ENCODE data around the gene PRKCB.

The PRKCB gene

DNA sequence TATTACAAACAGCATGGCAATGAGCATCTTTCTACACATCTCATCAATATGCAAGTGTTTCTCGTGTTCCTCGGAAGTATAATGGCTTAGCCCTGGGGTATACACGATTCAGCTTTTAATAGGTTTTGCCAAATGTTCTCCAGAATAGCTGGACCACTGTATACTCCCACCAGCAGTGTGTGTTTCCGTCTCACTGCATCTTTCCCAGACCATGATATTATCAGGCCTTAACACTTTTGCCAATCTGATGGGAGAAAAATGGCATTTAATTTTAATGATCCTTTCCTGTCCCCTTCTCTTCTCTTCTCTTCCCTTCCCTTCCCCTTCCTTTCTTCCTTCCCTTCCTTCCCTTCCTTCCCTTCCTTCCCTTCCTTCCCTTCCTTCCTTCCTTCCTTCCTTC is 30.8 kb downstream of the PRKCB start:
- no peak for DNase-seq (ENCODE audit: low read depth, low spot score)

DNA sequence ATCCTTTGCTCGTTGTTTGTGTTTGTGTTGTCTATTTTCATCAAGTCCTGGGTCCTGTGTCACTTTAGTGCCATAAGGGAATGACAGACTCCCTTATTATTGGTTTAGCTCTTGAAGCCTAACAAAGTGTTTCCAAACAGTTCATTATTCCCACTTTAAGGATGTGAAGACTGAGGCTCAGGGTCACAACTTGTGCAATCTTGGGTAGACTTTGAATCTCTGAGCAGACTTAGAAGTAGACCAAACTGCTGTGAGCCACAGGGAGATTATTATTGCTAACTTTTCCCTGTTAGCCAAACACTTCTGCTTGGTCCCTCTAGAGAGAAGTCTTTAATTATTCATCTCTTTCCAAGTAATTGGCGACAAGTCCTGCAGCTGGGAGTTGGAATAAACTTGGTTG is 31.8 kb downstream of the PRKCB start:
- DNase-seq (ENCODE audit: low read depth, low spot score) = no peak

DNA sequence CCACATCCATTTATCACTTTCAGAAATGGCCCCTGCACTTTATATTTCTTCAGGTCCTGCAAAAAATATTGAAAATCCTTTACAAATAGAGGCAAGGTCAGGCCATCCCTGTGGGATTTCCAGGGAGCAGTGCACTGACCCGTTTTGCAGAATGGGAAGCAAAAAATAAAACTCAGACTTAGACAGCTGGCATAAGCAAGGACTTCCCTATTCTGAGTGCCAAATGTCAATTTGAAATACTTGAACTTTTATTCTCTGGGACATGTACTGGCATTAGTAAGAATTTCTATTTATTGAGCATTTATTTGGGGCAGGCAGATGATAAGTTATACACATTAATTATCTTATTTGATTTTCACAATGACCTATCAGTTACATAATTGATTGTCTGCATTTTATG is 32.4 kb downstream of the PRKCB start:
- no peak for DNase-seq (ENCODE audit: low read depth, low spot score)

DNA sequence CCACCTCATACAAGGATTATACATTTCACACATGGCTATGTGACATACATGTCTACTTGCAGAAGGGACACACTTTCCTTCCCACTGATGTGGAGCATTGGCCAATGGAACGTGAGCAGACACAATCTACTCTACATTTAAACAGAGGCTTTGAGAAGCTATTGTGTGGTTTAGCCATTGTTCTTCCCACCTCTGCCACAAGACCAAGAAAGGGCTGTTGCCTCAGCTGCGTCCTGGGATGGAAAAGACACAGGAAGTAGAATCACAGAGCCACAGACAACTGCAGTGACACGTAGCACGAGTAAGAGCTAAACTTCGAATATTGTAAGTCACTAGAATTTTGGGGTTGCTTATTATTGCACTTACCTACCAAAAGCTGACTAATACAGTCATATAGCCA is 33.3 kb downstream of the PRKCB start:
- no peak for DNase-seq (ENCODE audit: low read depth, low spot score)

DNA sequence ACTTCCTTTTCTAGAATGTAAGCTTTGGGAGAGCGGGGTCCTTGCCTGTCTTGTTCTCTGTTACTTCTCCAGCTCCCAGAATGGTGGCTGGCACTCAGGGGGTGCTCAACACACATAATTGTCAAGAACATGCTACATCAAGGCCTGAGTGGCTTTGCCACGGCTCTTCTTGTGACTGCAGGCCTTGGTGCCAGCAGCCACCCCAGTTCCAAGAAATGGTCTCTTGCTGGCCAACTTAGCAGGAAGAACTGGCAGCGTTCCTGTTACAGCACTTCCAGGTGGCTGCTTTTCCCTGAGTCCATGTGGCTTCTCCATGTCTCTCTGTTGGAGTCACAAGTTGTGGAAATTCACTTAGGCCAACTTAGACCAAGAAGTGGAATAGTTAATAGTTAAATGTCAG is 36.1 kb downstream of the PRKCB start:
- no peak for DNase-seq (ENCODE audit: low read depth, low spot score)

DNA sequence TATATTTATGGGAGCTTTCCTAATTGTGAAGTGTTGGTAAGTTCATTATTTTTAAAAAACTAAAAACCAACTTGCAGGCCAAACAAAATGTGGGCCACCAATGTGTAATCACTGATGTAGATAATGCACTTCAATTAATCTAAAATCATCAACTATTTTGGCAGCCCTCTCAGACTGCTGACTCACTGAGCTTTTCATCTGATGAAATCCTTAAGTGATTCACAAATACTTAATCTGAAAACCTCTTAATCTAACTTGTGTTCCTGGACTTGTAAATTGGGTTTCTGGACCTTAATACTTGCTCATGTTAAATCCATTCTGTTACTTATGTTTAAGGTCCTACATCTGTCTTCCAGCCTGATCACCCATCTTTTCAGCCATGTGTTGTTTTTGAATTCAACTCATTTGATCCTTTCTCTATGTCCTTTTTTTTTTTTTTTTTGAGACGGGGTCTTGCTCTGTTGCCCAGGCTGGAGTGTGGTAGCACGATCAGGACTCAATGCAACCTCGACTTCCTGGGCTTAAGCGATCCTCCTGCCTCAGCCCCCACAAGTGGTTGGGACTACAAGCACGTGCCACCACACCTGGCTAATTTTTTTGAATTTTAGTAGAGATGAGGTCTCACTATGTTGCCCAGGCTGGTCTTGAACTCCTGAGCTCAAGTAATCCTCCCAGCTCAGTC is 39.0 kb downstream of the PRKCB start:
- DNase-seq (ENCODE audit: low read depth, low spot score) = no peak

DNA sequence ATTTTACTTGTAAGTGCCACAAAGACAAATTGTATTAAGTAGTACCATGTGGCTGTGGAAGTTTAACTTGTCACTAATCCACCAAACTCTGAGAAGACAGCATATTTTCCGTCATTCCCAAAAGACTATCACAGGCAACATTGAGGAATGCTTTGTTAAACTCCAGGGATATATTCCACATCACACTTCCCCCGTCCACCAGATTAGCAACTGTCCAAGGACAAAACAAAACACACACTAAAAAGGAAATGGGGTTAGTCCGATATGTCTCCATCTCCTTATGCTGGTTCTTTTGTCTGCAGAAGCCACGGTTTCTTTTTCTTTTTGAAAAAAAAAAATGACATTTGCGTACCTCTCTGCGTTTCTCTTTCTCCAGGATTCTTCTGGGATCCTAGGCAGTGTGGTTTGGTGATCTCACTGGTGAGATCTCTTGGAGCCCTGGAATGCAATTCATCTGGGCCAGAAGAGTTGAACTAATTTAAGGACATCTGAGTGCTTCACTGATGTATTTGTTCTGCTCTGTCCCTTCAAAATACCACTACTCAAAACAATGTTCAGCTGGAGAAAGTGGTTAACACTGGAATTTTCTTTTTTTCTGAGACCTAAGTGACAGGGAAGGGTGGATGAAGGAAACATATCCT is 40.6 kb downstream of the PRKCB start:
- DNase-seq (ENCODE audit: low read depth, low spot score) = no peak

DNA sequence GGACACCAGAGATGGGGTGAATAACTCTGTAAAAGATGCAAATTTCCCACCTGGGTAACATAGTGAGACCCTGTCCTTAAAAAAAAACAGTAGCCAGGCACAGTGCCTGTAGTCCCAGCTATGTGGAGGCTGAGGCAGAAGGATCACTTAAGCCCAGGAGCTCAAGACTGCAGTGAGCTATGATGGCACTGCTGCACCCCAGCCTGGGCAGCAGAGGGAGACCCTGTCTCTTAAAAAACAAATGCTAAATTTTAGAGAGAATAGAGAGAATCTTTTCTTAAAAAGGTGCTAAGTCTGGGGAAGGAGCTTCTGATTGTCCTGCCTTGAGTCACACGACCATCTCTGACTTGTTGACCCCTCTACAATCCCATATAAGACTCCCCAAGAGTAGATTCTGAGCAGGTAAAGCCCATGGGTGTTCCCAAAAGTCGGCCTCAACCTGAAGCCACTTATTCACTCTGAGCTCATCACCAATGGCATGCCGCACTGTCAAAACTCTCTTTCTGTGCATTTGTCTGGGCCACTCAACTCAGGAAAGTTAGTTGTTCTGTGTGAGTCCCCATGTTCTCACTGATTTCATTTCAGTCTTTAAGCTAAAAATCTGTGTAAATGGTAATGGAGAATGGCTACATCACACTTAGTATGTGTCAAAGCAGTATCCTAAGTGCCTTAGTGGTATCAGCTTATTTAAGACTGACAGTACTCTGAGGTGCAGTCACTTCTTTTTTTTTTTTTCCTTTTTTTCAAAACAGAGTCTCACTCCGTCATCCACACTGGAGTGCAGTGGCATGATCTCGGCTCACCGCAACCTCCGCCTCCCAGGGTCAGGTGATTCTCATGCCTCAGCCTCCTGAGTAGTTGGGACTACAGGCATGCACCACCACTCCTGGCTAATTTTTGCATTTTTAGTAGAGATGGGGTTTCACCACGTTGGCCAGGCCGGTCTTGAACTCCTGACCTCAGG is 41.6 kb downstream of the PRKCB start:
- no peak for DNase-seq (ENCODE audit: low read depth, low spot score)

DNA sequence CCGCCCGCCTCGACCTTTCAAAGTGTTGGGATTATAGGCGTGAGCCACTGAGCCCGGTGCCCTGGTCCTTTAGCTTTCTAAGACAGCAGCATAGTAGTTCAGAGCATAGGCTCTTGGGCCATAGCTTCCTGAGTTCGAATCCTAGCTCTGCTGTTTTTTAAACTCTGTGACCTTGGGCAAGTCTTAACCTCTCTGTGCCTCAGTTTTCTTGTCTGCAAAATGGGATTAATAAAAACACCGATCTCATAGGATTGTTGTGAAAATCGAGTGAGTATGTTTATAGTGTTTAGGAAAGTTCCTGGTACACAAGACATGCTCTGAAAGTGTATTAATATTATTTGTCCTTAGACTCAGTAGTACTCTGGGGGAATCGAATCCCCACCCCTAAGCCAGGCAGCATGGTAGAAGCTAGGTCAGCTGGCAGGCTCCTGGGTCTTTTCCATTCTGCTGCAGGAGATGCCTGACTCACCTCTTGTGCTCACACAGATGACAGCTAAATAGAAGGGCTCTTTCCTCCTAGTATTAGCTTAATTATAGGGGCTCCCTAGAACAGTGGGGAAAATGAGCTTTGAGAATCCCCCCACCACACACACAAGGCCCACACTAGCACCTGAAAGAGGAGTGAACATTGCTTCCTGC is 44.1 kb downstream of the PRKCB start:
- DNase-seq (ENCODE audit: low read depth, low spot score) = no peak

DNA sequence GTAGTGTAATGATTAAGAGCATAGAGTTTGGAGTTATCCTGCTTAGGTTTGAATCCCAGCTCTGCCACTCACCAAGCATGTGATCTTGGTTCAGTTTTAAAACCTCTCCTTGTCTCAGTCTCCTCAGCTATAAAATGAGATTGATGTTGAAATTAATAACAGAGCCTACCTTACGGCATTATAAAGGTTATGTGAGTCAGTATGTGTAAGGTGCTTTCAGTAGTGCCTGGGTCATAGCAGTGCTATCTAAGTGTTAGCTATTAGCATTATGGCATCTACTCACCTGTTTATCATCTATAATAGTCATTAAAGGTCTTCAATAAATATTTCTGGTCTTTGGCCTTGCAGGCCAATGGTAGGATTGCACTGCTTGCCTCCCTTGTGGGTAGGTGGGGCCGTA is 53.4 kb downstream of the PRKCB start:
- no peak for DNase-seq (ENCODE audit: low read depth, low spot score)

DNA sequence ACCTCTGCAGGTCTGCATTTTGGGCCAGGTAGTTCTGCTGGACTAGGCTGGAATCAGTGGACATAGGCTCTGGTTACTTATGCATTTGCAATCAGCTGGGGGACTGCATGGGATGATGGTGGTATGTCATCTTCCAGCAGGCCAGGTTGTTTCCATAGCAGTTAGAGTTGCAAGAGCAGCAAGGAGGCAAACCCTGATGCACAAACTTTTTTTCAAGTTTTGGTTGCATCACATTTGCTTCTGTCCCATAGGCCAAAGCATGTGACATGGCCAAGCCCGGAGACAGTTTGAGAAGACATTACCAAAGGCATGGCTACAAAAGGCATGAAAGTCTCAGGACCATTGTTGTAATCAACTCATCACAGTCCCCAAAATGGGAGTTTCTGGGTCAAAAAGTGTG is 58.2 kb downstream of the PRKCB start:
- DNase-seq (ENCODE audit: low read depth, low spot score) = no peak

DNA sequence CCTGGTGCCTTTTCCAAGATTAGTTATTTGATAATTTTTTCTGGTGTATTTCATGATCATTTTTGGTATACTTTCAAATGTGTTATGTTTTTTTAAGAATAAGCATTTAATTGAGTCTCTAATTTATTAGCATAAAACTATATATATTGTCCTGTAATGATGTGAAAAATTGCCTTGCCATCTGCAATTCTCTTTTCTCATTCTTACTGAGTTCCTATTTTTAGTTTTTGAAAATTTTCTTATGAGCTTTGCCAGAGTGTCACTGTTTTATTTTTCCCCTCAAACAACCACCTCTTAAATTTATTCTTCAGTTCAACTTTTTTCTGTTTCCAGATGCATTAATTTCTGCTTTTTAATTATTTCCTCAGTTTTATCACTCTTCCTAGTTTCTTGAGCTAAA is 59.3 kb downstream of the PRKCB start:
- no peak for DNase-seq (ENCODE audit: low read depth, low spot score)

DNA sequence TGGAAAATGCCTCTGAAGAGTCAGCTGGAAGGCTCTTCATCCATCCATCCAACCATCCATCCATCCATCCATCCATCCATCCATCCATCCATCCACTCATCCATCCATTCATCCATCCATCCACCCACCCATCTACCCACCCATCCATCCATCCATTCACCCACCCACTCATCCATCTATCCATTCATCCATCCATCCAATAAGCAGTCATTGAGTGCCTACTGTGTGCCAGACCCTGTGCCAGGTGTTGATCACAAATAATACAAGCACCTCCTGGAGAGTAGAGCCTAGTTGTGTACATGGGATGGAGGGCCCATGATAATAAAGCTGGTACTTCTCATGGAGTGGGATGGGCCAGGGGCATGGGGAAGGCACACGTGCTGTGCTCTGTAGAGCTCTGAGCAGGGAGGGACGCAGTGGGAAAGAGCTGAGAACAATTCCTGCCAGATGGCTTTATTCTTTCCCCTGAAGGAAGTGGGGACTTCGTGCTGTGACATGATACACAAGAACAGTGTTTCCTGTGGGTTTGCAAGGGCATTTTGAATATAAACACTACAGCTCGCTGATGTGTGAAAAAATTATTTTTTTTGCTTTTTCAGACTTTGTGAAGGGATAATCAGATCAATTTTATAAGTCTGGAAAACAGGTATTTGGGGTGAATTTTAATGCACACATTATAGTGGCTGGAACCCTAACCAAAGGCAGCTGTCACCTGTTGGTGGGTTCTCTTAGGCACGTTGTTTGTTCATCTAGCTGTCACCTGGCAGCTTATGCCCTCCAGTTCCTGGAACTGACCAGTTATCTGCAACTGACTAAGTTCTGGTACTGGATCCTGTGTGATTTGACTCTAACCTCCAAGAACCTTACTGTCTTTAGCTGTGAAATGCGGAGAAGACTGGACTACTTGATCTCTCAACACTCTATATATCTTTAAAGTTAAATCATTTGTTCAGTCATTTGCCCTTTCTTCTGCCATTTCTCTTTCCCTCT is 61.3 kb downstream of the PRKCB start:
- DNase-seq (ENCODE audit: low read depth, low spot score) = no peak

DNA sequence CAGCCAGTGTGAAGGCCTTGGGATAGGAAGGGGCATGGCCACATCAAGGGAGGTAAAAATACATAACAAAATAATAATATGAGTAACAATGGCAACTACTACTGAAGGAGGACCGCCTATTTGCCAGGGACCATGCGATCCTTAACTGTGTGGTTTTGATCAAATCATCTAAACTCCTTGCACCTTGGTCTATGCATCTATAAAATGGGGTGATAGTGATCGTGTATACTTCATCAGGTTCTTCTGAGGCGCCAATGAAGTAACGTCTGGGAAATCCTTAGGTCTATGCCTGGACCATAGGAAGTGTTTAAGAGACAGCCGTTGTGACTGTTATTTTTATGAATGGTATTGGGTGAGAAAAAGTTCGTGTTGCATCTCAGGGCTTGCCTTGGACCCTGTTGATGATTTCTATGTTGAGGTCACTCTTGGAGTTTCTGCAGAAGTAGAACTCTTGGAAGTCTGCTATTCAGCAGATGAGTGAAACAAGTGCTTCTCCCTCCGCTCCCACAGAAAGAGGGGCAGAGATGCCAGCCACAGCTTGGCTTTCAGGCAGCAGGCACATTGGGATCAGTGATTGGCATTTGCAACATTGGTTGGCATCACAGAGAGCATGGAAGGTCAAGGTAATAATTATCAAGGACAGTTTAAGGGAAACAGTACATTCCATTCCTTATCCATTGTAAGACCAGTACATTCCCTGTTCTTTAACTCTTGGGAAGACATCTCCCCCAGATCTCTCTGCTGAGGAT is 63.1 kb downstream of the PRKCB start:
- DNase-seq (ENCODE audit: low read depth, low spot score) = no peak

DNA sequence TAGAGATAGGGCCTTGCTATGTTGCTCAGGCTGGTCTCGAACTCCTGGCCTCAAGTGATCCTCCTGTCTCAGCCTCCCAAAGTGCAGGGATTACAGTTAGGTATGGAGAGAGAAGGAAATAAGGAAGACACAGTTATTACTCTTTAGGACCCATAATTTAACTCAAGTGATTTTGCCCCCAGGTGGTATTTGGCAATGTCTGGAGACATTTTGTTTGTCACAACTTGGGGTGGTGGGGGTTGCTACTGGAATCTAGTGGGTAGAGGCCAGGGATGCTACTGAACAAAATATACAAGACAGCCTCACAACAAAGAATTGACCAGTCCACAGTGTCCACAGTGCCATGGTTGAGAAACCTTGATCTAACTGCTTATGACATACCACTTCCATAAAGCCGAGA is 64.1 kb downstream of the PRKCB start:
- DNase-seq (ENCODE audit: low read depth, low spot score) = no peak

DNA sequence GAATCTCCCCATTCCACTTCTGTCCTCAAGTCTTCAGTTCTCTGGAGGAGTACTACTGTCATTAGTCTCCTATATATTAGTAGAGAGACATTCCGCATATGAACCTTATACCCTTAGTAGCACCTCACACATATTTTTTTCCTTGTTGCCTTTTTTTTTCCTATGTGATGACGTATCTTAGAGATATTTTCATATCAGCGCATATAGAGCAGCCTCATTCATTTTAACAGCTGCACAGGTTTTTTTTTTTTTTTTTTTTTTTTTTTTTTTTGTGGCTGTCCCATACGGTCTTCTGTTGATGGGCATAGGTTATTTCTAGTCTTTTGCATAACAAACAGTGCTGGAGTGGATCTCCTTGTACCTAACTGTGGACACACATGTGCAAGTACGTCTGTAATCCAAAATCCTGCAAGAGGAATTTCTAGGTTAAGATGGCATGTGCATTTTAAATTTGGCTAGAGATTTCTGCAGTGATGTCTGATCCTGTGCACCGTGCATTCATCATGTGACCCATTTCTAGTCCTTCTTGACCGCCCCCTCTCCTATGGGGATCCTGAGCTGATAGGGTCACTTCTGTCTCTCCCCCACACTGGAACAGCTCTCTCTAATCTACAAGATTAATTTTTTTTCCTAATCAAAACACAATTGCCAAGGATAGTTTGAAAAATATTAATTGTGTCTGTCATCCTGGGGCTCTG is 64.8 kb downstream of the PRKCB start:
- no peak for DNase-seq (ENCODE audit: low read depth, low spot score)

DNA sequence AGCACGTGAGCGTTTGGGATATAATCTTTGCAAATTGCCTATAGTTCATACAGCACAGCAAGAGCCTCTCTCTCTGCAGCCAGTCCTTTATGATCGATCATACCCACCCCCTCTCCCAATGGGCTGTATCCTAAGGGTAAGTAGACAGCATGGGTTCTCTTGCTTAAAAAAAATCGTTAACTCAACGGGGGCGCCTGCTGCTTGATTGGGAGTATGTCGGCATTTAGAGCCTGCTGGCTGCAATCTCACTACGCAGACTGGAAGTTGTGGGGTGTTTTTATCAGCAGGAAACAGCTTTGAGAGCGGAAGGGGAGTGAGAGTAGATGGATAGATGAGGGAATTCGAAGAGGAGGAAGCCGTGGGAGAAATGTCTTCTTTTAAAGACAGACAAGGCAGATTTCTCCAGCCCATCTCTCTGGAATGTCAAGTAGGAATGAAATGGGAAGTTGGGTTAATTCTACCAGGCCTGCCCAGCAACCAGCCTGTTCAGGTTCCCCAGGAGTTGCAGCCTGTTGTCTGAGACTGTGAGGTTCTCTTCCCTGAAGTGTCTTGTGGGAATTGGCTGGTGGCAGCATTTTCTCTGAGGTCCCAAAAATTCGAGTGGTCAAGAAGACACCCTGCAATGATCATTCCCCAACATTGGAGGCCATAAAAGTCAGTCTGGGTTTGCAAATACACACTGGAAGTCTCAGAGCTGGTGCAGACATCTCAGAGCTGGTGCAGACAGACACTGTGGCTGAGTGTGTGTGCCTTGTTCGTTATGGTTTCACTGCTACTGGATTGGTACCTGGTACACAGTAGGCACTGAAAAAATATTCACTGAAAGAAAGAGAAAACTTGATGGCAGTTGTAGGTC is 65.6 kb downstream of the PRKCB start:
- DNase-seq (ENCODE audit: low read depth, low spot score) = no peak

DNA sequence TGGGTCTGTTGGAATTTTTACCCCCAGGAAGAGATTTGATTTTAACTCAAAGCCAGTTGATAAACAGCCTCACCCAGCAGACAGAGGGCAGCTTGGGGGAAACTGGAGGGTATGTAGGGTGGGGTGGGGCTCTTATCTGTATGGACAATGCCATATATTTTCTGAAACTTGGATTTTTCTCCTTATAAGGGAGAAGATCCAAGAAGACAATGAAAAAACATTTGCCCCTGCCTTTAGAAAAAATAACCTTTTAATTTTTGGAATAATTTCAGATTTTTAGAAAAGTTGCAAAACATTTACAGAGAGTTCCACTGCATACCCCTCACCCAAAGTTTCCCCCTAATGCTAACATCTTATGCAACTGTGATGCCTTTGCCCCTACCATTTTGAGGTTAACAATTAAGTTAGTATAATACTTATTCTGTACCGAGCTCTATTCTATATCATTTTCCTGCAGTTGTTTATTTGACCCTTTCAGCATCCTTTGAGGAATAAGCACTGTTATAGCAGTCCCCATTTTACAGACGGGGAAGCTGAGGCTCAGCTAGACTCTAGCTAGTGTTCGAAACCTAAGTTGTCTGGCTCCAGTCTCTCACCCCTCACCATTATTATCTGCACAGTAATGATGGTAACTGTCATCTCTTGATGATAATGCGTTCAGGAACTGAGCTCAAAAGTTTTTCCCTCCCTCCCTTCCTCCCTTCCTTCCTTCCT is 66.4 kb downstream of the PRKCB start:
- DNase-seq (ENCODE audit: low read depth, low spot score) = no peak

All from activated CD4-positive, CD25-positive, alpha-beta regulatory T cell treated with anti-CD3 and anti-CD28 coated beads, Interleukin-2, amount 50 U/mL, for 16 hours (primary cell).